ENCODE data around the gene GP1BA.

Gene GP1BA

GRCh38 chr17:4931963-4932362, at the start of gene GP1BA:
Gene GP1BA (plus strand): TSS chr17:4932277. CDS start chr17:4932605, 328 bp downstream.
- TF ChIP-seq CTCF (IDR thresholded peaks at IDR 0.05): no peak
- no peak within 1 kb of the TSS for H3K4me3 ChIP-seq (ENCODE audit: low read depth in 1 of 2, low read length in 1 of 2)
- no peaks in the 10 kb centered on the region for H3K9me3 ChIP-seq
- peaks cover 16% of the 10 kb centered on the region for H3K27me3 ChIP-seq
- H3K4me1 ChIP-seq (ENCODE audit: control insufficient read depth in 1 of 2, insufficient read depth in 1 of 2, low read depth in 1 of 2, low read length in 1 of 2): peaks cover 11 to 24% of the 10 kb centered on the region in 2 experiments
- H3K27ac ChIP-seq: no peak within 1 kb of the TSS
- H3K36me3 ChIP-seq: peaks cover 16% of the 10 kb centered on the region

- H3K27ac ChIP-seq: no peak overlapping the region
- H3K27me3 ChIP-seq: no peaks in the 10 kb centered on the region
- no peak for TF ChIP-seq CTCF (IDR thresholded peaks at IDR 0.05)
- peaks cover 61% of the 10 kb centered on the region for H3K36me3 ChIP-seq
- H3K4me1 ChIP-seq (ENCODE audit: control insufficient read depth in 1 of 2, insufficient read depth in 1 of 2, low read depth in 1 of 2, low read length in 1 of 2): peaks cover 0 to 5% of the 10 kb centered on the region in 2 experiments
- H3K4me3 ChIP-seq (ENCODE audit: low read depth in 1 of 2, low read length in 1 of 2): no peak overlapping the region
- no peaks in the 10 kb centered on the region for H3K9me3 ChIP-seq
Measured at GRCh38 chr17:4884489-4884888, 47.6 kb upstream of the GP1BA start.

GRCh38 chr17:4886830-4887229, 45.2 kb upstream of the GP1BA start:
- Histone ChIP-seq H3K36me3 (peaks cover 71% of the 10 kb centered on the region), H3K9me3 (no peaks in the 10 kb centered on the region), H3K4me3 (ENCODE audit: low read depth in 1 of 2, low read length in 1 of 2) (no peak overlapping the region), H3K27me3 (no peaks in the 10 kb centered on the region), H3K4me1 (ENCODE audit: control insufficient read depth in 1 of 2, insufficient read depth in 1 of 2, low read depth in 1 of 2, low read length in 1 of 2) (no peaks in the 10 kb centered on the region), H3K27ac (no peak overlapping the region)
- no peak for TF ChIP-seq CTCF (IDR thresholded peaks at IDR 0.05)

- Histone ChIP-seq H3K27ac (no peak overlapping the region), H3K36me3 (peaks cover 78% of the 10 kb centered on the region), H3K9me3 (no peaks in the 10 kb centered on the region), H3K27me3 (no peaks in the 10 kb centered on the region), H3K4me1 (ENCODE audit: control insufficient read depth in 1 of 2, insufficient read depth in 1 of 2, low read depth in 1 of 2, low read length in 1 of 2) (no peaks in the 10 kb centered on the region), H3K4me3 (ENCODE audit: low read depth in 1 of 2, low read length in 1 of 2) (no peak overlapping the region)
- TF ChIP-seq CTCF (IDR thresholded peaks at IDR 0.05): no peak
Measured at GRCh38 chr17:4887581-4887980, 44.5 kb upstream of the GP1BA start.

- no peaks in the 10 kb centered on the region for H3K4me1 ChIP-seq (ENCODE audit: control insufficient read depth in 1 of 2, insufficient read depth in 1 of 2, low read depth in 1 of 2, low read length in 1 of 2)
- no peak overlapping the region for H3K4me3 ChIP-seq (ENCODE audit: low read depth in 1 of 2, low read length in 1 of 2)
- no peak for TF ChIP-seq CTCF (IDR thresholded peaks at IDR 0.05)
- no peaks in the 10 kb centered on the region for H3K27me3 ChIP-seq
- H3K36me3 ChIP-seq: peaks cover 93% of the 10 kb centered on the region
- no peak overlapping the region for H3K27ac ChIP-seq
- H3K9me3 ChIP-seq: no peaks in the 10 kb centered on the region
Measured at GRCh38 chr17:4891411-4892410, 40.4 kb upstream of the GP1BA start.
